ENCODE measurements around the gene BNC2.
A peak's percentile ranks its signal among the peaks of the same experiment; 100 is the strongest.

The BNC2 gene

DNA sequence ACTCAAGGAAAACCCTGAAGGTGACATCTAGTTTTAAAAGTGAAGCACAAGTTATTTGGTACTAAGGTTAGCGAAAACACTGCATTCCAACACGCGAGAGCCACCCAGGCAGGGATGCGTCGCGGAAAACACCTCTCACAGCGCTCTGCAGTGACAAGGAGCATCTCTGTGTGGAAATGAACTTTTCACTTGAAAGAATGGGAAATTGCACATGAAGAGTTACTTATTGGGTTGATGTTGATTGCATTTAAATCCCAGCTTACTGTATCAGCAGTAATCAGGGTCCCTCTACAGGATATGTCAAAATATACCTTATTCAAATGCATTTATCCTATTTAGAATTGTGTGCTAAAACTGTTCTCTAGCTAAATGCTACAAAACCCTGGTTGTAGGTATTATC lies 144.4 kb downstream of the BNC2 start:
- H3K36me3 ChIP-seq (ENCODE audit: control insufficient read depth in 2 of 2, insufficient read depth in 1 of 2, low read length in 2 of 2), result no peaks in the 10 kb centered on the region
- no peak overlapping the region; the same call in 1 of the 2 replicates for H3K27ac ChIP-seq (ENCODE audit: extremely low read depth, low read depth, low read length)
- TF ChIP-seq, protein P1, sequence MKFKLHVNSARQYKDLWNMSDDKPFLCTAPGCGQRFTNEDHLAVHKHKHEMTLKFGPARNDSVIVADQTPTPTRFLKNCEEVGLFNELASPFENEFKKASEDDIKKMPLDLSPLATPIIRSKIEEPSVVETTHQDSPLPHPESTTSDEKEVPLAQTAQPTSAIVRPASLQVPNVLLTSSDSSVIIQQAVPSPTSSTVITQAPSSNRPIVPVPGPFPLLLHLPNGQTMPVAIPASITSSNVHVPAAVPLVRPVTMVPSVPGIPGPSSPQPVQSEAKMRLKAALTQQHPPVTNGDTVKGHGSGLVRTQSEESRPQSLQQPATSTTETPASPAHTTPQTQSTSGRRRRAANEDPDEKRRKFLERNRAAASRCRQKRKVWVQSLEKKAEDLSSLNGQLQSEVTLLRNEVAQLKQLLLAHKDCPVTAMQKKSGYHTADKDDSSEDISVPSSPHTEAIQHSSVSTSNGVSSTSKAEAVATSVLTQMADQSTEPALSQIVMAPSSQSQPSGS (tag by site-specific recombination; IDR thresholded peaks at IDR 0.05; ENCODE audit: low read depth), result no peak
- no peak for TF ChIP-seq PRDM1 (tag by site-specific recombination; IDR thresholded peaks at IDR 0.05)
- TF ChIP-seq ZNF654 (tag by site-specific recombination; IDR thresholded peaks at IDR 0.05; ENCODE audit: low read depth), result peak; percentile 22; the same call in 1 of the 2 replicates
- no peak for TF ChIP-seq ZFP41 (tag by site-specific recombination; IDR thresholded peaks at IDR 0.05; ENCODE audit: borderline replicate concordance)
- POLR2A ChIA-PET, result interaction anchor here (0.7 to 1.0 kb wide), 2 partner anchors 21 to 196 kb away, joined by 3 to 6 read pairs; no protein-coding TSS in a partner anchor
- H3K9me3 ChIP-seq (ENCODE audit: control insufficient read depth, insufficient read depth, low read depth, low read length), result no peaks in the 10 kb centered on the region
- peaks cover 4% of the 10 kb centered on the region; the same call in 1 of the 2 replicates for H3K4me1 ChIP-seq (ENCODE audit: control insufficient read depth, insufficient read depth, low read length)
- H3K4me3 ChIP-seq (ENCODE audit: low read depth, low read length), result no peak overlapping the region
- CTCF ChIA-PET, result interaction anchor here (0.6 to 1.0 kb wide), 6 partner anchors 11 to 665 kb away, joined by 3 to 5 read pairs (median 4); no protein-coding TSS in a partner anchor

DNA sequence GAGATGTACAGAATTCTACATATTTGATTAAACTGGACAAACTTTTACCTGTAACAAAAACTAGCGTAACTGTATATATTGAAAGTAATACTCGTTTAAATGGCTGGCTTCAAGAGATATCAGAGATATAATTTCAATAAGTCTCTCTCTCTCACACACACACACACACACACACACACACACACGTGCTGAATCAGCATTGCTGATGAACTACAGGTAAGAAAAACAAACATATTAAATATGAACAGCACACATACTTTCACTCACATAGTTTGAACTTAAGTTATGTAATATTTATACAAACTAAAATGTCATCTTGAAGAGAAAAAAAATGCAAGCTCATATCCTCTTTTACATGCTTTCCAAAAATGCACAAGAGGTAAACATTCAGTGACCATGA lies 145.4 kb downstream of the BNC2 start:
- peaks cover 4% of the 10 kb centered on the region; the same call in 1 of the 2 replicates for H3K4me1 ChIP-seq (ENCODE audit: control insufficient read depth, insufficient read depth, low read length)
- ChIA-PET CTCF (interaction anchor here (0.6 to 0.7 kb wide), 2 partner anchors 26 to 574 kb away, joined by 3 read pairs; no protein-coding TSS in a partner anchor), POLR2A (no interaction called here)
- no peaks in the 10 kb centered on the region for H3K9me3 ChIP-seq (ENCODE audit: control insufficient read depth, insufficient read depth, low read depth, low read length)
- TF ChIP-seq ZNF626 (tag by site-specific recombination; IDR thresholded peaks at IDR 0.05) (no peak), ZNF830 (tag by site-specific recombination; IDR thresholded peaks at IDR 0.05; ENCODE audit: low read depth) (no peak), ZNF560 (tag by site-specific recombination; IDR thresholded peaks at IDR 0.05; ENCODE audit: borderline replicate concordance) (no peak), ZNF654 (tag by site-specific recombination; IDR thresholded peaks at IDR 0.05; ENCODE audit: low read depth) (no peak), ZBTB11 (tag by site-specific recombination; conservative IDR thresholded peaks at IDR 0.05; ENCODE audit: low read depth) (no peak), KLF9 (tag by site-specific recombination; IDR thresholded peaks at IDR 0.05; ENCODE audit: low read depth) (no peak), ZNF391 (tag by site-specific recombination; IDR thresholded peaks at IDR 0.05; ENCODE audit: borderline replicate concordance, low read depth) (no peak), MYNN (tag by site-specific recombination; IDR thresholded peaks at IDR 0.05; ENCODE audit: borderline replicate concordance) (no peak), ZNF214 (tag by site-specific recombination; IDR thresholded peaks at IDR 0.05; ENCODE audit: borderline replicate concordance) (no peak), ZBTB48 (tag by site-specific recombination; IDR thresholded peaks at IDR 0.05) (no peak), ZFP37 (tag by site-specific recombination; IDR thresholded peaks at IDR 0.05) (no peak), ZNF140 (tag by site-specific recombination; IDR thresholded peaks at IDR 0.05) (no peak), ZBTB26 (tag by site-specific recombination; optimal IDR thresholded peaks at IDR 0.05) (no peak), ZNF175 (tag by site-specific recombination; IDR thresholded peaks at IDR 0.05) (no peak), ZNF426 (tag by site-specific recombination; IDR thresholded peaks at IDR 0.05) (no peak), ZSCAN18 (tag by site-specific recombination; IDR thresholded peaks at IDR 0.05) (no peak), ZNF664 (tag by site-specific recombination; IDR thresholded peaks at IDR 0.05) (no peak)
- TF ChIP-seq, protein P2, sequence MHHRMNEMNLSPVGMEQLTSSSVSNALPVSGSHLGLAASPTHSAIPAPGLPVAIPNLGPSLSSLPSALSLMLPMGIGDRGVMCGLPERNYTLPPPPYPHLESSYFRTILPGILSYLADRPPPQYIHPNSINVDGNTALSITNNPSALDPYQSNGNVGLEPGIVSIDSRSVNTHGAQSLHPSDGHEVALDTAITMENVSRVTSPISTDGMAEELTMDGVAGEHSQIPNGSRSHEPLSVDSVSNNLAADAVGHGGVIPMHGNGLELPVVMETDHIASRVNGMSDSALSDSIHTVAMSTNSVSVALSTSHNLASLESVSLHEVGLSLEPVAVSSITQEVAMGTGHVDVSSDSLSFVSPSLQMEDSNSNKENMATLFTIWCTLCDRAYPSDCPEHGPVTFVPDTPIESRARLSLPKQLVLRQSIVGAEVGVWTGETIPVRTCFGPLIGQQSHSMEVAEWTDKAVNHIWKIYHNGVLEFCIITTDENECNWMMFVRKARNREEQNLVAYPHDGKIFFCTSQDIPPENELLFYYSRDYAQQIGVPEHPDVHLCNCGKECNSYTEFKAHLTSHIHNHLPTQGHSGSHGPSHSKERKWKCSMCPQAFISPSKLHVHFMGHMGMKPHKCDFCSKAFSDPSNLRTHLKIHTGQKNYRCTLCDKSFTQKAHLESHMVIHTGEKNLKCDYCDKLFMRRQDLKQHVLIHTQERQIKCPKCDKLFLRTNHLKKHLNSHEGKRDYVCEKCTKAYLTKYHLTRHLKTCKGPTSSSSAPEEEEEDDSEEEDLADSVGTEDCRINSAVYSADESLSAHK (tag by site-specific recombination; IDR thresholded peaks at IDR 0.05), result no peak
- TF ChIP-seq, protein P3, sequence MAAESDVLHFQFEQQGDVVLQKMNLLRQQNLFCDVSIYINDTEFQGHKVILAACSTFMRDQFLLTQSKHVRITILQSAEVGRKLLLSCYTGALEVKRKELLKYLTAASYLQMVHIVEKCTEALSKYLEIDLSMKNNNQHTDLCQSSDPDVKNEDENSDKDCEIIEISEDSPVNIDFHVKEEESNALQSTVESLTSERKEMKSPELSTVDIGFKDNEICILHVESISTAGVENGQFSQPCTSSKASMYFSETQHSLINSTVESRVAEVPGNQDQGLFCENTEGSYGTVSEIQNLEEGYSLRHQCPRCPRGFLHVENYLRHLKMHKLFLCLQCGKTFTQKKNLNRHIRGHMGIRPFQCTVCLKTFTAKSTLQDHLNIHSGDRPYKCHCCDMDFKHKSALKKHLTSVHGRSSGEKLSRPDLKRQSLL (tag by site-specific recombination; IDR thresholded peaks at IDR 0.05), result no peak
- H3K4me3 ChIP-seq (ENCODE audit: low read depth, low read length), result no peak overlapping the region
- H3K36me3 ChIP-seq (ENCODE audit: control insufficient read depth in 2 of 2, insufficient read depth in 1 of 2, low read length in 2 of 2), result no peaks in the 10 kb centered on the region
- H3K27ac ChIP-seq (ENCODE audit: extremely low read depth, low read depth, low read length), result no peak overlapping the region

Data from HEK293 (cell line).